Neural cell (in vitro differentiated cells): ENCODE results near the gene CDH4. TPM values are rescaled to one million over a fixed set of nuclear protein-coding genes. Genes with fewer than 3 reads are reported as not detected.

Source experiments
- H2AFZ ChIP-seq: fragments of 200-600, 300-800 bp; sonication (generic), shearing (Covaris generic); 2 replicates; pipeline ENCODE4 v1.6.0; 2014; ENCODE audit warnings: low read depth, mild to moderate bottlenecking, antibody characterized with exemption, low read length, moderate library complexity
- H3F3A ChIP-seq: fragments of 200-600 bp; shearing (Covaris generic); 2 replicates; pipeline ENCODE4 v1.6.1; 2016; ENCODE audit warnings: mild to moderate bottlenecking, moderate library complexity, mixed read lengths, antibody characterized with exemption, low read length; ENCODE audit not compliant: insufficient read depth, poor library complexity, severe bottlenecking
- H3K27ac ChIP-seq: fragments of 200-600, 300-800 bp; sonication (generic), shearing (Covaris generic); 2 replicates; pipeline ENCODE4 v1.5.1; 2014; ENCODE audit warnings: mild to moderate bottlenecking, low read length, moderate library complexity
- H3K27me3 ChIP-seq: fragments of 300-800, 200-600 bp; sonication (generic), shearing (Covaris generic); 2 replicates; pipeline ENCODE4 v1.6.0; 2014; ENCODE audit warnings: mild to moderate bottlenecking, low read depth, low read length, moderate library complexity; ENCODE audit not compliant: insufficient read depth
- H3K36me3 ChIP-seq: fragments of 300-800, 200-600 bp; sonication (generic), shearing (Covaris generic); 2 replicates; pipeline ENCODE4 v1.5.1; 2014; ENCODE audit warnings: mild to moderate bottlenecking, antibody characterized with exemption, low read length, moderate library complexity; ENCODE audit not compliant: insufficient read depth
- H3K4me2 ChIP-seq: fragments of 300-800, 200-600 bp; sonication (generic), shearing (Covaris generic); 2 replicates; pipeline ENCODE4 v1.6.0; 2014; ENCODE audit warnings: mild to moderate bottlenecking, low read length
- H3K4me3 ChIP-seq: fragments of 300-800, 200-600 bp; sonication (generic), shearing (Covaris generic); 2 replicates; pipeline ENCODE4 v1.5.1; 2014; ENCODE audit warnings: mild to moderate bottlenecking, low read length, moderate library complexity
- H3K79me2 ChIP-seq: fragments of 200-600 bp; shearing (Covaris generic); replicated peaks from 2 replicates; pipeline ENCODE4 v1.6.0; 2014; ENCODE audit warnings: mild to moderate bottlenecking, low read length, moderate library complexity; ENCODE audit not compliant: insufficient read depth
- H3K9ac ChIP-seq: fragments of 300-800, 200-600 bp; sonication (generic), shearing (Covaris generic); 2 replicates; pipeline ENCODE4 v1.6.1; 2016; ENCODE audit warnings: mild to moderate bottlenecking, low read length, mixed read lengths
- H3K9me2 ChIP-seq: fragments of 200-600 bp; shearing (Covaris generic); 2 replicates; pipeline ENCODE4 v1.6.1; 2016; ENCODE audit warnings: mild to moderate bottlenecking, low read length, mixed read lengths; ENCODE audit not compliant: insufficient read depth
- H3K9me3 ChIP-seq: fragments of 200-600, 300-800 bp; sonication (generic), shearing (Covaris generic); 2 replicates; pipeline ENCODE4 v1.6.1; 2016; ENCODE audit warnings: mild to moderate bottlenecking, mixed run types, low read length, moderate library complexity, mixed read lengths
- H4K20me1 ChIP-seq: fragments of 200-600 bp; shearing (Covaris generic); 2 replicates; pipeline ENCODE4 v1.6.1; 2016; ENCODE audit warnings: mild to moderate bottlenecking, mixed run types; ENCODE audit not compliant: insufficient read depth
- EP300 ChIP-seq: fragments of 450-650 bp; conservative IDR thresholded peaks from 2 replicates; pipeline ENCODE4 v1.6.1; 2014; ENCODE audit warnings: antibody characterized with exemption, mild to moderate bottlenecking, moderate library complexity; ENCODE audit not compliant: poor library complexity, severe bottlenecking
- EZH2 ChIP-seq: fragments of 200-600, 300-800 bp; shearing (Covaris generic), sonication (generic); IDR thresholded peaks from 2 replicates; pipeline ENCODE4 v1.6.1; 2014; ENCODE audit warnings: antibody characterized with exemption, low read length, borderline replicate concordance, mild to moderate bottlenecking; ENCODE audit not compliant: insufficient read depth, poor library complexity, severe bottlenecking
- MXI1 ChIP-seq: fragments of 450-650 bp; conservative IDR thresholded peaks from 2 replicates; pipeline ENCODE4 v1.6.1; 2014; ENCODE audit warnings: antibody characterized with exemption, mild to moderate bottlenecking; ENCODE audit not compliant: poor library complexity, severe bottlenecking
- POLR2AphosphoS5 ChIP-seq: IDR thresholded peaks from 2 replicates; pipeline ENCODE4 v1.6.1; 2012
- RAD21 ChIP-seq: fragments of 450-650 bp; conservative IDR thresholded peaks from 2 replicates; pipeline ENCODE4 v1.6.1; 2014; ENCODE audit warnings: antibody characterized with exemption, mild to moderate bottlenecking, moderate library complexity
- SMC3 ChIP-seq: fragments of 450-650 bp; conservative IDR thresholded peaks from 2 replicates; pipeline ENCODE4 v1.6.1; 2014; ENCODE audit warnings: antibody characterized with exemption, mild to moderate bottlenecking, moderate library complexity; ENCODE audit not compliant: poor library complexity
- TAF1 ChIP-seq: IDR thresholded peaks from 2 replicates; pipeline ENCODE4 v1.6.1; 2012; ENCODE audit warnings: low read depth
- polyA plus RNA-seq: library from polyadenylated mRNA; depleted of rRNA; stranded (reverse); fragments of >200 nt; gene quantifications from 2 replicates; pipeline ENCODE4 v1.2.3, GENCODE V29; 2014
- TF ChIP-seq, protein P1 (sequence below): fragments of 450-650 bp; IDR thresholded peaks from 2 replicates; pipeline ENCODE4 v1.5.1; 2014; ENCODE audit warnings: antibody characterized with exemption, mild to moderate bottlenecking, moderate library complexity; ENCODE audit not compliant: poor library complexity, severe bottlenecking
- TF ChIP-seq, protein P2 (sequence below): IDR thresholded peaks from 2 replicates; pipeline ENCODE4 v1.6.1; 2012; ENCODE audit warnings: borderline replicate concordance

The CDH4 gene
- polyA plus RNA-seq, 1 donor from 2014 or later, result 24.6 TPM

DNA sequence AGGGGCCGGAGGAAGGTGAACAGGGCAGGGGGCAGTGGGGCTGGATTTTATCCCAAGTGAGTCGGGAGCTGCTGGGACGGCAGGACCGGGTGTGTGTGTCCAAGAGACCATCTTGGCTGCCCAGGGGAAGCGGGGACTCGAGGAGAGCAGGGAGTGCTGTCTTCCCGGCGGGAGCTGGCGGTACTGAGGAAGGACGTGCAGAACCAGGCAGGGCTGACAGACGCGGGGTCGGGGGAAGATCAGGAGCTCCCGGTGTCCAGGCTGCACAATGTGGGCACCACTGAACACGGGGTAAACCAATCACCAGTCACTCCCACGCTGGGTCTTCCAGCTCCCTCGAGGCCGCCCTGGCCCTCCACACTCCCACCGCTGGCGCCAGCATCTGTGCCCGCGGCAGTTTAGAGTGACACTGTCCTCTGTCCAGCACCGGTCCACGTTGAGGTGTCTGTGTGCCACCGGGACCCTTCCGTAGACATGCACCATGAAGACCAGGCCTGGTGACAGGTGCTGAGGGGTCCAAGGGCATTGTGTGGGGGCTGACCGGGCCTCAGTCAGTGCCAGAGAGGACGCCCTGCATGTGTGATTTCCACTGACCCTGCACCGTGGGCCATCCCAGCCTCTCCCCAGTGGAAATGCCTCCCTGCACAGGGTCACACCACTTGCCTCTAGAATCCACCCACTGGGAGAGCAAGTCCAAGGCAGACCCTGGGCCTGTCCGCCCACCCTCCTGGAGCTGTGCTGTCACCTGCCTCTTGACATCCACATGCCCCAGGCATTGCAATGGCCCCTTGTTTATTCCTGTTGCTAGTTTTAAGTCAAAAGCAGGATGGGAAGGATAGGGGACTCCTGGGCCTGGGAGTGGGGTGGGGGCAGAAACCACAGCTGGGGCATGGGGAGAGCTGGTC is 411.7 kb downstream of the CDH4 start:
- Histone ChIP-seq H3K4me3 (no peak overlapping the region), H3K36me3 (no peaks in the 10 kb centered on the region), H3K4me2 (no peak overlapping the region), H3K27ac (no peak overlapping the region), H3K27me3 (no peaks in the 10 kb centered on the region), H3F3A (no peaks in the 10 kb centered on the region), H3K9ac (no peak overlapping the region), H3K9me3 (no peaks in the 10 kb centered on the region), H2AFZ (no peak overlapping the region), H3K79me2 (no peaks in the 10 kb centered on the region), H4K20me1 (no peaks in the 10 kb centered on the region), H3K9me2 (no peaks in the 10 kb centered on the region)
- TF ChIP-seq, protein P1, sequence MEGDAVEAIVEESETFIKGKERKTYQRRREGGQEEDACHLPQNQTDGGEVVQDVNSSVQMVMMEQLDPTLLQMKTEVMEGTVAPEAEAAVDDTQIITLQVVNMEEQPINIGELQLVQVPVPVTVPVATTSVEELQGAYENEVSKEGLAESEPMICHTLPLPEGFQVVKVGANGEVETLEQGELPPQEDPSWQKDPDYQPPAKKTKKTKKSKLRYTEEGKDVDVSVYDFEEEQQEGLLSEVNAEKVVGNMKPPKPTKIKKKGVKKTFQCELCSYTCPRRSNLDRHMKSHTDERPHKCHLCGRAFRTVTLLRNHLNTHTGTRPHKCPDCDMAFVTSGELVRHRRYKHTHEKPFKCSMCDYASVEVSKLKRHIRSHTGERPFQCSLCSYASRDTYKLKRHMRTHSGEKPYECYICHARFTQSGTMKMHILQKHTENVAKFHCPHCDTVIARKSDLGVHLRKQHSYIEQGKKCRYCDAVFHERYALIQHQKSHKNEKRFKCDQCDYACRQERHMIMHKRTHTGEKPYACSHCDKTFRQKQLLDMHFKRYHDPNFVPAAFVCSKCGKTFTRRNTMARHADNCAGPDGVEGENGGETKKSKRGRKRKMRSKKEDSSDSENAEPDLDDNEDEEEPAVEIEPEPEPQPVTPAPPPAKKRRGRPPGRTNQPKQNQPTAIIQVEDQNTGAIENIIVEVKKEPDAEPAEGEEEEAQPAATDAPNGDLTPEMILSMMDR, result no peak
- TF ChIP-seq TAF1, result no peak
- TF ChIP-seq, protein P2, sequence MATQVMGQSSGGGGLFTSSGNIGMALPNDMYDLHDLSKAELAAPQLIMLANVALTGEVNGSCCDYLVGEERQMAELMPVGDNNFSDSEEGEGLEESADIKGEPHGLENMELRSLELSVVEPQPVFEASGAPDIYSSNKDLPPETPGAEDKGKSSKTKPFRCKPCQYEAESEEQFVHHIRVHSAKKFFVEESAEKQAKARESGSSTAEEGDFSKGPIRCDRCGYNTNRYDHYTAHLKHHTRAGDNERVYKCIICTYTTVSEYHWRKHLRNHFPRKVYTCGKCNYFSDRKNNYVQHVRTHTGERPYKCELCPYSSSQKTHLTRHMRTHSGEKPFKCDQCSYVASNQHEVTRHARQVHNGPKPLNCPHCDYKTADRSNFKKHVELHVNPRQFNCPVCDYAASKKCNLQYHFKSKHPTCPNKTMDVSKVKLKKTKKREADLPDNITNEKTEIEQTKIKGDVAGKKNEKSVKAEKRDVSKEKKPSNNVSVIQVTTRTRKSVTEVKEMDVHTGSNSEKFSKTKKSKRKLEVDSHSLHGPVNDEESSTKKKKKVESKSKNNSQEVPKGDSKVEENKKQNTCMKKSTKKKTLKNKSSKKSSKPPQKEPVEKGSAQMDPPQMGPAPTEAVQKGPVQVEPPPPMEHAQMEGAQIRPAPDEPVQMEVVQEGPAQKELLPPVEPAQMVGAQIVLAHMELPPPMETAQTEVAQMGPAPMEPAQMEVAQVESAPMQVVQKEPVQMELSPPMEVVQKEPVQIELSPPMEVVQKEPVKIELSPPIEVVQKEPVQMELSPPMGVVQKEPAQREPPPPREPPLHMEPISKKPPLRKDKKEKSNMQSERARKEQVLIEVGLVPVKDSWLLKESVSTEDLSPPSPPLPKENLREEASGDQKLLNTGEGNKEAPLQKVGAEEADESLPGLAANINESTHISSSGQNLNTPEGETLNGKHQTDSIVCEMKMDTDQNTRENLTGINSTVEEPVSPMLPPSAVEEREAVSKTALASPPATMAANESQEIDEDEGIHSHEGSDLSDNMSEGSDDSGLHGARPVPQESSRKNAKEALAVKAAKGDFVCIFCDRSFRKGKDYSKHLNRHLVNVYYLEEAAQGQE, result no peak
- no peak for TF ChIP-seq POLR2AphosphoS5
- TF ChIP-seq MXI1, result no peak

DNA sequence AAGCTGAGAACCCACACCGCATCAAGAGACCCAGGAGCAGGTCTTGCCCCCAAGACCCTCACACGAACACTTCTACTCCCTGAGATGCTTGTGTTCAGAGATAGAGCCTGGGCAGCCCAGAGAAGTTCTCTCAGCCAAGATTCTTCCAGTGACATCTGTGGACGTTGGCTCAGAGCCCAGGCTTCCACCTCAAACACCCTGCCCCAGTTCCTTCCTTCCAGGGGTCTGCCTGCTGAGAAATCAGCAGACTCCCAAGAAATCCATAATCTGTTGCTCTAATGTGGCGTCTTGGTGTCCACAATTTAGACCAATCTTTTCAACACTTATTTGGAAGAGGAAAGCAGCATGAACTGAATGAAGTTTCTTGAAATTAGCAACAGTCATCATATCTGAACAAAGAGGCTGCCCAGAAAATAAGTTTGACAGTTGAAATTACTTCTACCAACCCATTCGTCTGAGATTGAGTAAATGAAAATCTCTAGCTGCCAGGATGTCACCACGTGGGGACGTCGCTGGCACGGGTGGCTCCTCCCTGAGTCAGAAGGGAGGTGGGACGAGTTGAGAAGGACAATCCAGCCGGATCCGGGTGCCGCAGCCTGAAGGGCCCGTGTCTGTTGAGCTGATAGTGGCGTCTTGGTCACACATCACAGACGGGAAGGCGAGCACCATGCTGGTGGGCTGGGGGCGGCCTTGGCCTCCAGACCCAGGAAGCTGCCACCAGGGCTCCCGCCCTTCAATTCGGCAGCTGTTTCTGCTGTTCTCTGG is 412.7 kb downstream of the CDH4 start:
- H3K27me3 ChIP-seq, result no peaks in the 10 kb centered on the region
- H3K9me2 ChIP-seq, result no peaks in the 10 kb centered on the region
- no peak overlapping the region for H3K9ac ChIP-seq
- H3K36me3 ChIP-seq, result no peaks in the 10 kb centered on the region
- no peak overlapping the region for H3K4me3 ChIP-seq
- no peak overlapping the region for H3K27ac ChIP-seq
- H4K20me1 ChIP-seq, result no peaks in the 10 kb centered on the region
- H3K79me2 ChIP-seq, result no peaks in the 10 kb centered on the region
- H2AFZ ChIP-seq, result no peak overlapping the region
- TF ChIP-seq SMC3 (no peak), EP300 (no peak), MXI1 (no peak), EZH2 (no peak), POLR2AphosphoS5 (no peak), RAD21 (no peak), TAF1 (no peak)
- TF ChIP-seq, protein P2, result no peak
- TF ChIP-seq, protein P1, result no peak
- no peak overlapping the region for H3K4me2 ChIP-seq
- H3F3A ChIP-seq, result no peaks in the 10 kb centered on the region
- H3K9me3 ChIP-seq, result no peaks in the 10 kb centered on the region
